Panc1 (cell line): ENCODE results near the gene SLC44A4.

Source experiments
- POLR2AphosphoS5 ChIP-seq: IDR thresholded peaks from 2 replicates; pipeline ENCODE4 v1.6.1; 2012; ENCODE audit warnings: mild to moderate bottlenecking, low read depth, low read length, moderate library complexity
- SIN3A ChIP-seq: IDR thresholded peaks from 2 replicates; pipeline ENCODE4 v1.6.1; 2012; ENCODE audit warnings: low read depth, mild to moderate bottlenecking, low read length, moderate library complexity, borderline replicate concordance; ENCODE audit not compliant: insufficient read depth
- TCF7L2 ChIP-seq: IDR thresholded peaks from 2 replicates; pipeline ENCODE4 v1.6.1; 2011; ENCODE audit warnings: mild to moderate bottlenecking, low read depth, low read length, inconsistent platforms
- TF ChIP-seq, protein P1 (sequence below): fragments of 450-650 bp; IDR thresholded peaks from 2 replicates; pipeline ENCODE4 v1.5.1; 2017; ENCODE audit warnings: mild to moderate bottlenecking

DNA sequence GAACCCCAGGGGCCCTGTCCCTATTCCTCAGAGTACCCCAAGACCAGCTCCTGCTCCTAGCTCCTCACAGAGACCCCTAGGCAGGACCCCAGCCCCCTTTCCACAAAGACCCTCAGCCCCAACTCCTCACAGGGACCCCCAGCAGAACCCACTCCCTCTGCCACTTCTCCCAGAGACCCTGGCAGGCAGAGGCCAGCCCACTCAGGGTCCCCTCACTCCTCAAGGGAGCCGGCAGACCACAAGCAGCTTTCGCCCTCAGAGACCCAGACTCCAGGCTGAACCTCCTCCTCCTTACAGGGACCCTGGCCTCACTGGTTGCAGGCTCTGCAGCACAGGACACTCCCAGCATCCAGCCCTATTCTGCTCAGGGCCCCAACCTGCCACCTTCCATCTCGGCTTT is 575 bp downstream of the SLC44A4 start:
- TF ChIP-seq, protein P1, sequence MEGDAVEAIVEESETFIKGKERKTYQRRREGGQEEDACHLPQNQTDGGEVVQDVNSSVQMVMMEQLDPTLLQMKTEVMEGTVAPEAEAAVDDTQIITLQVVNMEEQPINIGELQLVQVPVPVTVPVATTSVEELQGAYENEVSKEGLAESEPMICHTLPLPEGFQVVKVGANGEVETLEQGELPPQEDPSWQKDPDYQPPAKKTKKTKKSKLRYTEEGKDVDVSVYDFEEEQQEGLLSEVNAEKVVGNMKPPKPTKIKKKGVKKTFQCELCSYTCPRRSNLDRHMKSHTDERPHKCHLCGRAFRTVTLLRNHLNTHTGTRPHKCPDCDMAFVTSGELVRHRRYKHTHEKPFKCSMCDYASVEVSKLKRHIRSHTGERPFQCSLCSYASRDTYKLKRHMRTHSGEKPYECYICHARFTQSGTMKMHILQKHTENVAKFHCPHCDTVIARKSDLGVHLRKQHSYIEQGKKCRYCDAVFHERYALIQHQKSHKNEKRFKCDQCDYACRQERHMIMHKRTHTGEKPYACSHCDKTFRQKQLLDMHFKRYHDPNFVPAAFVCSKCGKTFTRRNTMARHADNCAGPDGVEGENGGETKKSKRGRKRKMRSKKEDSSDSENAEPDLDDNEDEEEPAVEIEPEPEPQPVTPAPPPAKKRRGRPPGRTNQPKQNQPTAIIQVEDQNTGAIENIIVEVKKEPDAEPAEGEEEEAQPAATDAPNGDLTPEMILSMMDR, result no peak
- TF ChIP-seq POLR2AphosphoS5 (no peak), TCF7L2 (no peak), SIN3A (no peak)
